T-helper 17 cell (primary cell): Measurements from ENCODE around the gene ADAM10. TPM values are rescaled to one million over a fixed set of nuclear protein-coding genes. Genes with fewer than 3 reads are reported as not detected.
A peak's percentile ranks its signal among the peaks of the same experiment; 100 is the strongest.
"Not testable (repeated sequence)": the region's sequence is repeated elsewhere in the genome, so short reads cannot be mapped to it uniquely, and the experiment has no call there.

Experiments
- ATAC-seq: fragments of 150-1000 bp; cut with Tn5 transposase; 2 replicates; pipeline ENCODE4 v1.10.0; 2021; ENCODE audit warnings: mild to moderate bottlenecking, moderate library complexity
- DNase-seq, 3 donors: peaks; one replicate each; pipeline versions ENCODE4 v3.0.0 to v3.0.0-alpha.2; 2020 to 2021
- H3K9me3 ChIP-seq: one replicate; pipeline ENCODE4 v1.7.0; 2013; ENCODE audit warnings: low read length, mild to moderate bottlenecking; ENCODE audit not compliant: control insufficient read depth, poor library complexity, severe bottlenecking
- H3K27ac Mint-ChIP-seq: one replicate; pipeline ENCODE4 v1.8.0; 2022; ENCODE audit warnings: mild to moderate bottlenecking, moderate library complexity, mixed read lengths
- H3K27me3 Mint-ChIP-seq: one replicate; pipeline ENCODE4 v1.8.0; 2022; ENCODE audit warnings: mixed read lengths
- H3K36me3 Mint-ChIP-seq: one replicate; pipeline ENCODE4 v1.8.0; 2022; ENCODE audit warnings: low read depth, mixed read lengths
- H3K4me1 Mint-ChIP-seq: one replicate; pipeline ENCODE4 v1.8.0; 2022; ENCODE audit warnings: mild to moderate bottlenecking, mixed read lengths
- H3K4me3 Mint-ChIP-seq: one replicate; pipeline ENCODE4 v1.8.0; 2022; ENCODE audit warnings: mild to moderate bottlenecking, moderate library complexity, mixed read lengths
- total RNA-seq, 4 donors: library from RNA in 2 of 4; stranded (reverse) in 2 of 4; gene quantifications; one replicate each; pipeline ENCODE4 v1.2.3 and lab custom pipeline; 2022 to 2026

The ADAM10 gene
- total RNA-seq, 2 donors from 2014 or later: 137 to 142 TPM

DNA sequence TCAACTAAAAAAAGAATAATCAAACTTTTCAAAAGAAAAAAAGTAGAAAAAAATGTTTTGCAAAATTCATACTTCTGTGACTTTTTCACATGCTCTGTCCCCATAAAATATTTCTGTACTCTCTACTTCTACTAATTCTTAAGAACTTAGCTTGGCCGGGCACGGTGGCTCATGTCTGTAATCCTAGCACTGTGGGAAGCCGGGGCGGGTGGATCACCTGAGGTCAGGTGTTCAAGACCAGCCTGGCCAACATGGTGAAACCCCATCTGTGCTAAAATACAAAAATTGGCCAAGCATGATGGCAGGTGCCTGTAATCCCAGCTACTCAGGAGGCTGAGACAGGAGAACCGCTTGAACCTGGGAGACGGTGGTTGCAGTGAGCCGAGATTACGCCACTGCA, 145.6 kb downstream of the ADAM10 start:
- H3K4me1 Mint-ChIP-seq: peaks cover 14% of the 10 kb centered on the region
- not testable (repeated sequence) for H3K36me3 Mint-ChIP-seq, H3K27me3 Mint-ChIP-seq, ATAC-seq, H3K4me3 Mint-ChIP-seq, H3K9me3 ChIP-seq, H3K27ac Mint-ChIP-seq, DNase-seq

DNA sequence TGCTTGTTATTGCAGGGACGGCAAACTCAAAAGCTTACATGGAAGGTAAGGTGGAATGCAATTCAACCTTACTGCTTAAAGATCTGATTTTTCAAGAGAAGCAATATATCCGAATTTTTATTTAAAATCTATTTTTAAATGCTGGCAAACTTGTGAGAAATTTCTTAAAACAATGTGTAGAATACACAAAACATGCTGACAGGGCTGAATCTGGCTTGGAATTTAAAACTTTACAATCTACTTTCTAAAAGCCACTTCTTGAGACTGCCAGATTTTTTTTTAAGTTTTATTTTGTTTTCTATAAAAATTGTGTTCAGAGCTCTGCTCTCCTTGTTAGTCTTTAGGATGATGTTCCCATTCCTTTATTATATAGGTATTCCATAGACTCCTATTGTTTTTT, 146.7 kb downstream of the ADAM10 start:
- Mint-ChIP-seq H3K4me1 (peaks cover 10% of the 10 kb centered on the region), H3K27me3 (no peaks in the 10 kb centered on the region), H3K36me3 (peaks cover 5% of the 10 kb centered on the region), H3K27ac (no peak overlapping the region), H3K4me3 (no peak overlapping the region)
- DNase-seq (no peak), ATAC-seq (no peak)
- no peaks in the 10 kb centered on the region for H3K9me3 ChIP-seq

DNA sequence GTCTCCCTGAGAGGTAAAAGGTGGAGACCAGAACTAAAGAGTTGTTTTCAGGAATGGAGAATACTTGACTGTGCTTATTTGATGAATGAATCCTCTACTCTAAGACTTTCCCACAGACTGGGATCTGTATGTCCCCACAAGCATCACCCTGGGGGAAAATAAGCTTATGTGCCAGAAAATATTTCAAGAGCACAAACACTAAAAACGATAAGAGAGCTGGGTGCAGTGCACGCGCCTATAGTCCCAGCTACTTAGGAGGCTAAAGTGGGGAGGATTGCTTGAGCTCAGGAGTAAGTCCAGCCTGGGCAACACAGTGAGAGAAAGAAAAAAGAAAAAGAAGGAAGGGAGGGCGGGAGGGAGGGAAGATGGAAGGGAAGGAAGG, 150.7 kb downstream of the ADAM10 start:
- H3K4me1 Mint-ChIP-seq: peaks cover 4% of the 10 kb centered on the region
- ATAC-seq (no peak), DNase-seq (no peak)
- no peak overlapping the region for H3K4me3 Mint-ChIP-seq
- H3K27me3 Mint-ChIP-seq: no peaks in the 10 kb centered on the region
- no peaks in the 10 kb centered on the region for H3K9me3 ChIP-seq
- no peak overlapping the region for H3K27ac Mint-ChIP-seq
- H3K36me3 Mint-ChIP-seq: peaks cover 3% of the 10 kb centered on the region

DNA sequence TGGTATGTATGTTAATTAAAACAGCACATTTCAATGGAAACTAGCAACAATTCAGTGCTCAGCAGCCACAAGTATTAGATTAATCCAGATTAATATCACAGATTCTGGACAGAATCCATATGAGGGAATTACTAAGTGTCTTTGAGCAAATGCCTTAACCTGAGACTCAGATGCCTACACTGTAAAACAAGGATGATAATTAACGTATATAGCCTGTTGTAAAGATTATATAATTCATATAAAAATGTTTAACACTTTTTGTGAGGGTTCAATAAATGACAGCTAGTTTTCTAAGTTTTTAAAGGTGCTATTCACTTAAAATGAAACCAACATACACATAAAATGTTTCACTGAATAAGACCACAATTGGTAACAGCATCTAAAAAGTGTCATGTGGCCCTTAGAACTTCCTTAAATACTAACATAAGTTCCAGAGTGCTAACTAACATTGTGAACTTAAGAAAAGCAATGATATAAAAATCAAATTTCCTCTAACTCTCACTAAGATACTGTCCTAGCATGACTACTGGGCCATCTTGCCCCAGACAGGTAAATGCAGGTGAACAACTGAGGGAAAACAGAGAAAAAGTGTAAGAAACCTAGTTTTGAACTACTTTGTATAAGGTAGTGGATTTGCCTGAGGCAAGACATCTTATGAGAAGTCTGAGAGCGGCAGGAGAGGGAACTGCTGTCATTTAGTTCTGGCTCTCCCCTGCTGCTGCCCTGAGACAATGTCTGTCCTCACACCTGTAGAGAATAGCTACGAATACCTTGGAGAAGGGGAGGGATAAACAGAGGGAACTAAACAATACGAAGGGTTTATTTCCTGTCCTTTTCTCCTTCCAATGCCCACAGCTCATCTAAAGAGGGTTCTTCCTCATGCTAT, 151.3 kb downstream of the ADAM10 start:
- H3K36me3 Mint-ChIP-seq: peaks cover 3% of the 10 kb centered on the region

DNA sequence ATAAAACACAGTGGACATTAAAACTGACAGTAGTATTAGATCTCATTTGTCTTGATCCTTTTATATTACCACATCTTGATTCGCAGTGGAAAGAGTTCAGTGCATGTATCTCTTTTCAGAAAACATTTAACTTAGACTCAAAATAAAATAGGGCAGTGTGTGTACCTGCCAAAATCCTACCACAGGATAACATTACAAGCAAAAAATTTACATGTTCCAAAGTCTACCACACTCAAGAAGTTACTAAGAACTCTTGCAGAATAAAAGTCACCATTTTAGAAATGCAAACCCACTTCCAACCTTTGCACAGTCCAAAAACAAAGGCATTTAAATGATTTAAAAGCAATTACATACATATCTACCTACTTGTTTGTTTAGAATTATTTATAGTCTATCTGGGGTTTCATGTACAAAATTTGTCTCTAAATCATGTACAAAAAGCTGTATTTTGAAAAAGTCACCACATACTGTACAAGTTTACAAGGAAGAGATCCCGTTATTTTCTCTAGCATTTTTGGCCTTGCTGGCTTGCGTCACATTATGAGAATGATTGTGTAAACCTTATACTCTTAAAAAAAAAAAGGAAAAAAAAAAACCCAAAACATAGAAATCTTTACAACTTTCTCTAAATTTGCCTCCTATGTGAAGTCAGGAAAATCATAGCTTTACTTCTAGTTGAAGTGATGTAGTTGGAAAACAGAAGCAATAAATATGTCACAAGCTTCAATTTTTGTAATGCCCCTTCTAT, 153.8 kb downstream of the ADAM10 start:
- DNase-seq (no peak), ATAC-seq (no peak)
- no peaks in the 10 kb centered on the region for H3K9me3 ChIP-seq
- H3K36me3 Mint-ChIP-seq: no peaks in the 10 kb centered on the region
- H3K27me3 Mint-ChIP-seq: no peaks in the 10 kb centered on the region
- peaks cover 4% of the 10 kb centered on the region for H3K4me1 Mint-ChIP-seq
- H3K4me3 Mint-ChIP-seq: no peak overlapping the region
- no peak overlapping the region for H3K27ac Mint-ChIP-seq

More for the DNA sequence above, 151.3 kb downstream of the ADAM10 start:
- Mint-ChIP-seq H3K27ac (no peak overlapping the region), H3K4me3 (no peak overlapping the region), H3K4me1 (peaks cover 4% of the 10 kb centered on the region), H3K27me3 (no peaks in the 10 kb centered on the region)
- ATAC-seq (no peak), DNase-seq (no peak)
- H3K9me3 ChIP-seq: no peaks in the 10 kb centered on the region

DNA sequence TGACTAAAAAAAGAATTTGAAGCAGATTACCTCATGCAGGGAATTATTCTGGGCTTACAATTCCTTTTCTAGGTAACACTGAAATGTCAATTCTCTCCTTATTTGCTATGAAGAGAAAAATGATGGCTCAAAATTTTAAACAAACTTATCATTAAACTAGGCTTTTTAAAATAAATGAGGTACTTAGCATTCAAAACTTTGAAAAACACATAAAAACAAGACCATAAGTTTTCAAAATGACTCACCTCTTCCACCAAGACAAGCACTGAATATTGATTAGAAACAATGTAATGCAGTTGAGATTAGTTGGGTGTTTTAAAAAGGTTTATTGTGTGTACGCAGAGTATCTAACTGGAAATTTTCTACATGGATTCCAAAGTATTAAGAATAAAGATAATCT, 154.6 kb downstream of the ADAM10 start:
- no peaks in the 10 kb centered on the region for H3K36me3 Mint-ChIP-seq
- H3K27ac Mint-ChIP-seq: no peak overlapping the region
- ATAC-seq (no peak), DNase-seq (no peak)
- H3K9me3 ChIP-seq: no peaks in the 10 kb centered on the region
- no peak overlapping the region for H3K4me3 Mint-ChIP-seq
- peaks cover 2% of the 10 kb centered on the region for H3K4me1 Mint-ChIP-seq
- no peaks in the 10 kb centered on the region for H3K27me3 Mint-ChIP-seq

DNA sequence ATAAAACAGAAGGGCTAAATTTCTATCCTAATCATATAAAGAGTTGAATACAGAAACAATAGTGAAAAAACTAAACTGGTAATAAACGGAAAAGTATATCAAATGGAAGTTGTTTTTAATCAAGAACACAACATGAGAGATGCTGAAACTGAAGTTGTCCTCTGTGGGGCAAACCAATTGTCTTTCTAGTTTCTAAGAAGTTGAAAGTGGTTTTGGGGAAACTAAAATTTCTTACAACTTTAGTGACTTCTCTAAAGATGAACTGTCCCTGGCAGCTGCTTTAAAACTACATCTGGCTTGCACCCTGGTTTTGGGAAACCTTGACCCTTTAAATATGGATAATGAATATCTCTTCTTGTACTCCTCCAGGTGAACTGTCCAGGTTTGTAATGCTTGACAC, 155.6 kb downstream of the ADAM10 start:
- Mint-ChIP-seq H3K36me3 (no peaks in the 10 kb centered on the region), H3K27me3 (no peaks in the 10 kb centered on the region), H3K4me3 (no peak overlapping the region), H3K27ac (no peak overlapping the region), H3K4me1 (peaks cover 2% of the 10 kb centered on the region)
- H3K9me3 ChIP-seq: no peaks in the 10 kb centered on the region
- DNase-seq: no peak
- ATAC-seq: no peak

DNA sequence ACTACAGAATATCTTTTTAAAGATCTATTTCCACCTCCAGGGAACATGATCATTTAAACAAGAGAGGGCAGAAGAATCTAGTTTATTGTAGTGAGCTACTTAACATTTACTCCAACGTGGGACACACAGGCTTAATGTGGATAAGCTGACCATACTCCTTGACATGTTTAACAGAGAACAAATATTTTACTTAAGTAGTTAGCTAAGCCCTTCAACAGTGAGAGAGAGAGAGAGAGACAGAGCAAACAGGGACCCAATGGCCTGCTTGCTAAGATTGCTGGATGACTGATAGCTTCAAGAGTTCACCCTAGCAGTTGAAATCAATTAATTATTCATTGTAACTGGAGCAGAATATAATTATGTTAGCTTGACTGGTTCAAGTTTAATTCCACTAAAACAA, 158.6 kb downstream of the ADAM10 start:
- peak overlapping the region; percentile 76 for H3K27ac Mint-ChIP-seq
- H3K4me3 Mint-ChIP-seq: no peak overlapping the region
- H3K9me3 ChIP-seq: no peaks in the 10 kb centered on the region
- DNase-seq: no peak
- peaks cover 3% of the 10 kb centered on the region for H3K4me1 Mint-ChIP-seq
- no peaks in the 10 kb centered on the region for H3K27me3 Mint-ChIP-seq
- H3K36me3 Mint-ChIP-seq: no peaks in the 10 kb centered on the region
- no peak for ATAC-seq

DNA sequence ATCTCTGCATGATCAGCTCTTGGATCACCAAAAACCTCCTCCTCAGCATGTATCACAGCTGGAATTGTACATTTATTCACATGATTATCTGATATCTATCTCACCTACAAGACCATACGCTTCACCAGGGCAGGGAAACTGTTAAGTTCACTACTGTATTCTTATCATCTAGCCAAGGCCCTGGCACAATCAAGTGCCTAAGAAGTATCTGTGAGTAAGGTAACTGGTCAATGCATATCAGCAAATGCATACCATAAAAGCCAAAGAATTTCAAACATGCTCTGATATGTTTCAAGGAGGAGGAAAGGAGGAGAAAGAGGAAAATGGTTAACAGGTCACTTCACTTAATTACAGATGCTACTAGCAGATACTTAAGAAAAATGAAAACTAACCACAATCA, 159.3 kb downstream of the ADAM10 start:
- Mint-ChIP-seq H3K4me1 (peaks cover 9% of the 10 kb centered on the region), H3K36me3 (no peaks in the 10 kb centered on the region), H3K4me3 (no peak overlapping the region), H3K27me3 (no peaks in the 10 kb centered on the region), H3K27ac (peak overlapping the region; percentile 10)
- no peaks in the 10 kb centered on the region for H3K9me3 ChIP-seq
- ATAC-seq (no peak), DNase-seq (no peak)

DNA sequence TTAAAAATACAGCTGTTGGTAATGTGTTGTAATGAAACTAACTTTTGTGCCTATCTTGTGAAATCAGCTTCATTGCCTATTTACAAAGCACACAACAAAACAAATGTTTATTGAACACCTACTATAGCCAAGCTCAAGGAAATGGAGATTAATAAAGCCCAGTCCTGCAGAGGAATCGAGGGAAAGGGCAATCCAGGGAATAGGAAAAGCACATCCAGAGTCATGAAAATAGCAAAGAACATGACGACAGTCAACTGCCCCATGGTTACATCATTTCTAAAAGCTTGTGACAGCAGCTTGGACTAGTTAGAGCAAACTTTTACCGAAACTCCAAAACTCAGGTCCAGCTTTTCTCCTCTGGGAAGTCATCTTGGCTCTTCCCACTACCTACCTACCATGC, 160.5 kb downstream of the ADAM10 start:
- ATAC-seq (no peak), DNase-seq (no peak)
- H3K27ac Mint-ChIP-seq: no peak overlapping the region
- H3K4me3 Mint-ChIP-seq: no peak overlapping the region
- peaks cover 12% of the 10 kb centered on the region for H3K4me1 Mint-ChIP-seq
- no peaks in the 10 kb centered on the region for H3K36me3 Mint-ChIP-seq
- H3K27me3 Mint-ChIP-seq: no peaks in the 10 kb centered on the region
- no peaks in the 10 kb centered on the region for H3K9me3 ChIP-seq

DNA sequence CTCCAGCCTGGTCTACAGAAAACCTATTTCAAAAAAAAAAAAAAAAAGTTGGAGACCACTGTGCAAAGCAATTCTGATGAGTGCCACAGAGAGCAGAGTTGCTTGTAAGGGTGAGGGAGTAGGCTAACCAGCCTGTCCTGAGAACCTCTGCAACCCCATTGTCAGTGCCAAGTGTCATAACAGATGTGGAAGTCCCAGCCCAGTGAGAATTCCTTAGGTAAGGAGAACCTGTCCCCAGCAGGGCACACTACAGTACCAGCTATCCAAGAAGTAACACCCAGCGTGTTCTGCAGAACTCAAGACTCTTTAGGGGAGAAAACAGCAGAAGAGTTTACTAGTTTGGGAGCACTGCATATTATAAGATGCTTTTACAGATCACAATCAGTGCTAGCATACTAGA, 161.4 kb downstream of the ADAM10 start:
- ATAC-seq (no peak), DNase-seq (no peak)
- Mint-ChIP-seq H3K27me3 (no peaks in the 10 kb centered on the region), H3K4me1 (peaks cover 12% of the 10 kb centered on the region), H3K4me3 (no peak overlapping the region), H3K27ac (no peak overlapping the region), H3K36me3 (no peaks in the 10 kb centered on the region)
- no peaks in the 10 kb centered on the region for H3K9me3 ChIP-seq

DNA sequence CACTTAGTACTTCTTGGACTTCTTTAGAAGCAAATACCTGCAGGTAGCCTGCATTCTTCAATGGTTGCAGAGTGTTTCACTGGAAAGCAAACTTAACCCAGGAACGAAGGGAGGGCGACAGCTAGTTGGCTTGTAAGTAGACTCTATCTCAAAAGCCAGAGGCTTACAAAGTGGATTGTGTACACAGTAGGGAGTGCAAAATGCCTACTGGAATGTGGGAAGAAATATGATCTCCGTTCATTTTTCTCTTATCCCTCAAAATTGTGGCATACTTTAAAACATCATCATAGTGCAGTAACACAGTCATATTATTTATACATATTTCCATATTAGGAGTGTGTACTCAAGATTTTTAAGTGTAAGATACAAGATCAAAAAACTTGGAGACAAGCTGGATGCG, 162.0 kb downstream of the ADAM10 start:
- H3K9me3 ChIP-seq: no peaks in the 10 kb centered on the region
- Mint-ChIP-seq H3K27ac (no peak overlapping the region), H3K27me3 (no peaks in the 10 kb centered on the region), H3K4me1 (peaks cover 12% of the 10 kb centered on the region), H3K4me3 (no peak overlapping the region), H3K36me3 (no peaks in the 10 kb centered on the region)
- DNase-seq (no peak), ATAC-seq (no peak)

DNA sequence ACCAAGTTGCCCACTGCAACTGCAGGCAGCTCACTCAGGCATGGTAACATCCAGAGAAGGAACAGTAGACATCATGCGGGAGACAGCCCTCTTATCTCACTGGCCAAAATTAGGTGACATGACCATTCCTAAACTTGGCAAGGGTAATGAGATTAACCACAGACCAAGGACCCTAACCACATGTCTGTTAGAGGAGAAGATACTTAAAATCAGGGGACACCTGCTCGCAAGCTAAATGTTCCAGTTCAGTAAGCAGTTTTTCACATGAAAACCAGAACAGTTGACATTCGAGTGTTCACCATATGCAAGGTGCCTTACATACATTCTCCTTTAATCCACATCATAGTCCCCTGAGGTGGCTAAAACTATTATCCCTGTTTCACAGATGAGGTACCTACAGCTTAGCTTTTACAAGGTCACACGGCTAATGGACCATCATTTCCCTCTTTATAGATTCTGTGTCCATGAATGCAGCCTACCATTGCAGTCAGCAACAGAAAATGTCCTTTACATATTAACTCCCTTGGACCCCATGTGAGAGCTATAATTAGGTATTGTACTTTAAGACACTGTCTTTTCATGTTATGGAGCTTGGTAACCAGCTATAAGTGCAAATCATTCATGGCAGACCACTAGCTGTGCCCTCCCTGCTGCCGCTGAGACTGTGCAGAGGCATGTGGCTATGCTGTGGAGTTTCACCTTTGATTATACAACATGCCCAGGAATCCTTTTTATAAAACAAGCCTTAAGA, 163.6 kb downstream of the ADAM10 start:
- H3K9me3 ChIP-seq: no peaks in the 10 kb centered on the region
- DNase-seq: no peak
- Mint-ChIP-seq H3K36me3 (no peaks in the 10 kb centered on the region), H3K4me1 (peaks cover 12% of the 10 kb centered on the region), H3K4me3 (no peak overlapping the region), H3K27me3 (no peaks in the 10 kb centered on the region), H3K27ac (peak overlapping the region; percentile 49)
- ATAC-seq: no peak
